HCT116 (cell line): ENCODE data around the gene MED23. TPM values are rescaled to one million over a fixed set of nuclear protein-coding genes. Genes with fewer than 3 reads are reported as not detected.

Experiments used
- ATAC-seq: fragments of 200-7000 bp; cut with Tn5 transposase; 2 replicates; pipeline ENCODE4 v1.9.1; 2020; ENCODE audit warnings: mild to moderate bottlenecking, moderate library complexity
- BruUV-seq: library from RNA; stranded (reverse); fragments of 400-500 nt; replicated peaks from 2 replicates; lab custom pipeline; 2021; lab: Mats Ljungman, UMichigan
- CTCF ChIA-PET: fragments of 300-600 bp; sonication (Branson Sonifier 250); formaldehyde crosslinking; loops from one replicate; lab custom pipeline; 2021; ENCODE audit warnings: antibody characterized with exemption; lab: Charles Lee
- POLR2A ChIA-PET: fragments of 300-600, 350-600 bp; sonication (Branson Sonifier 250); formaldehyde crosslinking; loops from one replicate; lab custom pipeline; 2021; ENCODE audit warnings: antibody characterized with exemption; lab: Charles Lee
- RAD21 ChIA-PET, 2 experiments: fragments of 300-600 bp; sonication (Branson Sonifier 250); formaldehyde crosslinking; loops; one replicate each; lab custom pipeline; 2023; ENCODE audit warnings: low total read pairs in 2 of 2; ENCODE audit not compliant: uncharacterized antibody in 2 of 2, unreplicated experiment in 2 of 2, low non-redundant PET in 1 of 2; lab: Charles Lee
- DNase-seq: peaks from one replicate; pipeline ENCODE4 v3.0.0-alpha.2; 2010; ENCODE audit warnings: low read depth, low spot score
- H2AFZ ChIP-seq: fragments of 200-600 bp; shearing (Covaris generic), sonication (generic); 2 replicates; pipeline ENCODE4 v1.6.1; 2017; ENCODE audit warnings: low read depth, mixed run types, mixed read lengths, antibody characterized with exemption, low read length; ENCODE audit not compliant: poor library complexity, severe bottlenecking
- H3K27ac ChIP-seq: 2 replicates; pipeline ENCODE4 v1.5.1; 2012; ENCODE audit warnings: low read depth, low read length
- H3K27me3 ChIP-seq: fragments of 200-600 bp; sonication (generic); 2 replicates; pipeline ENCODE4 v1.6.1; 2016; ENCODE audit warnings: mixed run types, low read length, mixed read lengths; ENCODE audit not compliant: insufficient read depth
- H3K36me3 ChIP-seq, 2 experiments: fragments of 200-500 bp in 1 of 2; fragments of 200-600 bp in 1 of 2; sonication (Bioruptor generic) in 1 of 2; sonication (generic) in 1 of 2; 2 replicates each; pipeline versions ENCODE4 v1.5.1 to v1.6.1; 2014 to 2016; ENCODE audit warnings: low read length in 2 of 2, inconsistent platforms in 1 of 2, mixed read lengths in 1 of 2, mixed run types in 1 of 2; ENCODE audit not compliant: insufficient read depth in 2 of 2, control insufficient read depth in 1 of 2
- H3K4me1 ChIP-seq, 2 experiments: fragments of 200-600 bp in 1 of 2; sonication (generic) in 1 of 2; 2 replicates each; pipeline versions ENCODE4 v1.5.1 to v1.6.1; 2012 to 2017; ENCODE audit warnings: low read length in 2 of 2, inconsistent platforms in 1 of 2, mild to moderate bottlenecking in 1 of 2, mixed read lengths in 1 of 2, mixed run types in 1 of 2, moderate library complexity in 1 of 2; ENCODE audit not compliant: insufficient read depth in 2 of 2, control insufficient read depth in 1 of 2
- H3K4me2 ChIP-seq: fragments of 200-600 bp; sonication (generic); 2 replicates; pipeline ENCODE4 v1.6.1; 2017; ENCODE audit warnings: mixed run types, low read length, mixed read lengths
- H3K4me3 ChIP-seq, 2 experiments: fragments of 200-600 bp in 1 of 2; sonication (generic) in 1 of 2; replicated peaks in 1 of 2; 2 replicates each; pipeline ENCODE4 v1.5.1; 2011 to 2016; ENCODE audit warnings: low read length in 2 of 2, control low read depth in 1 of 2, low read depth in 1 of 2, mild to moderate bottlenecking in 1 of 2, mixed read lengths in 1 of 2, mixed run types in 1 of 2
- H3K79me2 ChIP-seq: fragments of 200-600 bp; sonication (generic); 2 replicates; pipeline ENCODE4 v1.6.1; 2017; ENCODE audit warnings: mild to moderate bottlenecking, mixed run types, low read length, moderate library complexity, mixed read lengths; ENCODE audit not compliant: insufficient read depth
- H3K9ac ChIP-seq: fragments of 200-600 bp; sonication (generic); 2 replicates; pipeline ENCODE4 v1.6.1; 2016; ENCODE audit warnings: low read length, mixed read lengths
- H3K9me2 ChIP-seq: fragments of 200-600 bp; sonication (generic), shearing (Covaris generic); 2 replicates; pipeline ENCODE4 v1.6.1; 2017; ENCODE audit warnings: mixed run types, mild to moderate bottlenecking, moderate library complexity; ENCODE audit not compliant: insufficient read depth
- H3K9me3 ChIP-seq, 2 experiments: fragments of 200-500 bp in 1 of 2; fragments of 200-600 bp in 1 of 2; sonication (Bioruptor generic) in 1 of 2; sonication (generic) in 1 of 2; 2 replicates each; pipeline ENCODE4 v1.6.1; 2014 to 2017; ENCODE audit warnings: low read length in 2 of 2, mixed read lengths in 2 of 2, inconsistent platforms in 1 of 2, low read depth in 1 of 2, mild to moderate bottlenecking in 1 of 2, mixed run types in 1 of 2, moderate library complexity in 1 of 2; ENCODE audit not compliant: control insufficient read depth in 1 of 2, insufficient read depth in 1 of 2
- H4K20me1 ChIP-seq: fragments of 200-600 bp; sonication (generic), shearing (Covaris generic); 2 replicates; pipeline ENCODE4 v1.6.1; 2017; ENCODE audit warnings: mixed run types, mild to moderate bottlenecking, moderate library complexity; ENCODE audit not compliant: insufficient read depth
- CBX3 ChIP-seq: IDR thresholded peaks from 2 replicates; pipeline ENCODE4 v1.6.1; 2012; ENCODE audit warnings: low read depth
- CEBPB ChIP-seq: IDR thresholded peaks from 2 replicates; pipeline ENCODE4 v1.6.1; 2012; ENCODE audit warnings: low read depth
- CTCF ChIP-seq, 3 experiments: fragments of 200-600 bp in 1 of 3; sonication (generic) in 1 of 3; IDR thresholded peaks in 2 of 3; conservative IDR thresholded peaks in 1 of 3; 2 replicates each; pipeline ENCODE4 v1.5.1; 2012 to 2017; ENCODE audit warnings: low read depth in 2 of 3, low read length in 2 of 3, antibody characterized with exemption in 1 of 3, borderline replicate concordance in 1 of 3, control low read depth in 1 of 3, mild to moderate bottlenecking in 1 of 3, mixed read lengths in 1 of 3, mixed run types in 1 of 3, moderate library complexity in 1 of 3; ENCODE audit not compliant: insufficient read depth in 1 of 3
- EGR1 ChIP-seq: IDR thresholded peaks from 2 replicates; pipeline ENCODE4 v1.6.1; 2012; ENCODE audit warnings: low read depth
- ELF1 ChIP-seq: IDR thresholded peaks from 2 replicates; pipeline ENCODE4 v1.6.1; 2012; ENCODE audit warnings: low read depth, borderline replicate concordance
- JUND ChIP-seq: IDR thresholded peaks from 2 replicates; pipeline ENCODE4 v1.6.1; 2012
- RAD21 ChIP-seq: IDR thresholded peaks from 2 replicates; pipeline ENCODE4 v1.6.1; 2012; ENCODE audit warnings: low read depth, mild to moderate bottlenecking
- REST ChIP-seq: IDR thresholded peaks from 2 replicates; pipeline ENCODE4 v1.6.1; 2012; ENCODE audit warnings: low read depth
- SP1 ChIP-seq: IDR thresholded peaks from 2 replicates; pipeline ENCODE4 v1.6.1; 2012; ENCODE audit warnings: low read depth
- ZFX ChIP-seq: fragments of 450-650 bp; IDR thresholded peaks from 2 replicates; pipeline ENCODE4 v1.6.1; 2017
- intact Hi-C: fragments of 100-400 bp; cut with micrococcal nuclease; formaldehyde crosslinking; loops from 2 replicates; pipeline ENCODE4 v1.10.0; 2022
- total RNA-seq: library from RNA; stranded (reverse); gene quantifications from one replicate; pipeline ENCODE4 v1.2.1, GENCODE V29; 2021; ENCODE audit not compliant: unreplicated experiment
- TF ChIP-seq, protein P1 (sequence below): IDR thresholded peaks from 2 replicates; pipeline ENCODE4 v1.6.1; 2011; ENCODE audit warnings: mild to moderate bottlenecking, low read length, moderate library complexity; ENCODE audit not compliant: insufficient replicate concordance; ENCODE audit errors: extremely low read depth
- TF ChIP-seq, protein P2 (sequence below): IDR thresholded peaks from 2 replicates; pipeline ENCODE4 v1.6.1; 2012

MED23 gene
- total RNA-seq, 1 experiment from 2014 or later = 17.2 TPM

GRCh38 chr6:131652472-131652871, 24.4 kb upstream of the MED23 start:
- intact Hi-C loops = no loop called here
- RAD21 ChIA-PET = no interaction called here
- Histone ChIP-seq H3K79me2 (no peaks in the 10 kb centered on the region), H3K4me3 (no peak overlapping the region), H3K27me3 (no peaks in the 10 kb centered on the region), H3K9me2 (no peaks in the 10 kb centered on the region), H2AFZ (no peak overlapping the region), H3K36me3 (no peaks in the 10 kb centered on the region), H3K9ac (no peak overlapping the region), H3K9me3 (no peaks in the 10 kb centered on the region), H3K27ac (no peak overlapping the region), H3K4me2 (no peak overlapping the region), H4K20me1 (no peaks in the 10 kb centered on the region), H3K4me1 (peaks cover 0 to 4% of the 10 kb centered on the region in 2 experiments; a peak in 1 of 4 replicates)
- POLR2A ChIA-PET = no interaction called here
- ATAC-seq = no peak
- TF ChIP-seq CTCF (IDR thresholded peaks at IDR 0.05 in 2 of 3, conservative IDR thresholded peaks at IDR 0.05 in 1 of 3; ENCODE audit: borderline replicate concordance in 1 of 3, insufficient read depth in 1 of 3, low read depth in 2 of 3, low read length in 2 of 3) = no peak
- no peak for TF ChIP-seq REST
- no peak for TF ChIP-seq EGR1
- TF ChIP-seq, protein P1, sequence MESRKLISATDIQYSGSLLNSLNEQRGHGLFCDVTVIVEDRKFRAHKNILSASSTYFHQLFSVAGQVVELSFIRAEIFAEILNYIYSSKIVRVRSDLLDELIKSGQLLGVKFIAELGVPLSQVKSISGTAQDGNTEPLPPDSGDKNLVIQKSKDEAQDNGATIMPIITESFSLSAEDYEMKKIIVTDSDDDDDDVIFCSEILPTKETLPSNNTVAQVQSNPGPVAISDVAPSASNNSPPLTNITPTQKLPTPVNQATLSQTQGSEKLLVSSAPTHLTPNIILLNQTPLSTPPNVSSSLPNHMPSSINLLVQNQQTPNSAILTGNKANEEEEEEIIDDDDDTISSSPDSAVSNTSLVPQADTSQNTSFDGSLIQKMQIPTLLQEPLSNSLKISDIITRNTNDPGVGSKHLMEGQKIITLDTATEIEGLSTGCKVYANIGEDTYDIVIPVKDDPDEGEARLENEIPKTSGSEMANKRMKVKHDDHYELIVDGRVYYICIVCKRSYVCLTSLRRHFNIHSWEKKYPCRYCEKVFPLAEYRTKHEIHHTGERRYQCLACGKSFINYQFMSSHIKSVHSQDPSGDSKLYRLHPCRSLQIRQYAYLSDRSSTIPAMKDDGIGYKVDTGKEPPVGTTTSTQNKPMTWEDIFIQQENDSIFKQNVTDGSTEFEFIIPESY = no peak
- no peak for TF ChIP-seq ELF1
- no peak for TF ChIP-seq CEBPB
- no peak for TF ChIP-seq JUND
- TF ChIP-seq ZFX = no peak
- TF ChIP-seq, protein P2, sequence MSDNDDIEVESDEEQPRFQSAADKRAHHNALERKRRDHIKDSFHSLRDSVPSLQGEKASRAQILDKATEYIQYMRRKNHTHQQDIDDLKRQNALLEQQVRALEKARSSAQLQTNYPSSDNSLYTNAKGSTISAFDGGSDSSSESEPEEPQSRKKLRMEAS = no peak
- TF ChIP-seq RAD21 = no peak
- TF ChIP-seq SP1 = no peak
- no peak for TF ChIP-seq CBX3
- BruUV-seq = no TSS peak
- no peak for DNase-seq
- CTCF ChIA-PET = no interaction called here
